Naive thymus-derived CD4-positive, alpha-beta T cell (primary cell): ENCODE results near the gene TTC31. TPM values are rescaled to one million over a fixed set of nuclear protein-coding genes. Genes with fewer than 3 reads are reported as not detected.

ENCODE experiments used
- ATAC-seq: fragments of 150-1000 bp; cut with Tn5 transposase; 2 replicates; pipeline ENCODE4 v1.10.0; 2021; ENCODE audit warnings: mild to moderate bottlenecking, moderate library complexity
- CTCF ChIA-PET: fragments of 350-600 bp; sonication (Branson Sonifier 250); formaldehyde crosslinking; loops from one replicate; lab custom pipeline; 2021; ENCODE audit warnings: antibody characterized with exemption; lab: Charles Lee
- POLR2A ChIA-PET: fragments of 350-600 bp; sonication (Branson Sonifier 250); formaldehyde crosslinking; loops from one replicate; lab custom pipeline; 2021; ENCODE audit warnings: antibody characterized with exemption, inconsistent platforms; lab: Charles Lee
- DNase-seq, 9 donors: peaks; one replicate each; pipeline versions ENCODE4 v3.0.0 to v3.0.0-alpha.2; 2020 to 2022; ENCODE audit warnings: mixed read lengths in 1 of 9
- H3K27ac ChIP-seq: one replicate; pipeline ENCODE4 v1.7.0; 2013; ENCODE audit warnings: mild to moderate bottlenecking, low read depth, low read length, moderate library complexity
- H3K27me3 ChIP-seq, 2 donors: one replicate each; pipeline ENCODE4 v1.7.0; 2013; ENCODE audit warnings: low read length in 2 of 2, mild to moderate bottlenecking in 2 of 2, moderate library complexity in 2 of 2; ENCODE audit not compliant: control insufficient read depth in 2 of 2, insufficient read depth in 2 of 2
- H3K36me3 ChIP-seq, 3 experiments: 1 replicate in 2 of 3; 2 replicates in 1 of 3; pipeline ENCODE4 v1.7.0; 2013; ENCODE audit warnings: low read length in 3 of 3, mild to moderate bottlenecking in 3 of 3, moderate library complexity in 1 of 3; ENCODE audit not compliant: insufficient read depth in 3 of 3, control insufficient read depth in 2 of 3
- H3K4me1 ChIP-seq, 2 donors: one replicate each; pipeline ENCODE4 v1.7.0; 2013; ENCODE audit warnings: low read length in 2 of 2, mild to moderate bottlenecking in 2 of 2, moderate library complexity in 1 of 2; ENCODE audit not compliant: control insufficient read depth in 2 of 2, insufficient read depth in 2 of 2
- H3K4me3 ChIP-seq: 2 replicates; pipeline ENCODE4 v1.7.0; 2013; ENCODE audit warnings: mild to moderate bottlenecking, low read length
- H3K9me3 ChIP-seq, 3 experiments: 1 replicate in 2 of 3; 2 replicates in 1 of 3; pipeline ENCODE4 v1.7.0; 2013; ENCODE audit warnings: low read length in 3 of 3; ENCODE audit not compliant: control insufficient read depth in 2 of 3
- H3K27ac Mint-ChIP-seq, 9 donors: one replicate each; pipeline ENCODE4 v1.8.0; 2020 to 2022; ENCODE audit warnings: mixed read lengths in 9 of 9, mild to moderate bottlenecking in 8 of 9, moderate library complexity in 5 of 9, inconsistent platforms in 2 of 9
- H3K27me3 Mint-ChIP-seq, 5 donors: one replicate each; pipeline ENCODE4 v1.8.0; 2021 to 2022; ENCODE audit warnings: mixed read lengths in 5 of 5, mild to moderate bottlenecking in 1 of 5
- H3K36me3 Mint-ChIP-seq, 5 donors: one replicate each; pipeline ENCODE4 v1.8.0; 2020 to 2022; ENCODE audit warnings: mixed read lengths in 5 of 5, mild to moderate bottlenecking in 3 of 5, inconsistent platforms in 1 of 5
- H3K4me1 Mint-ChIP-seq, 7 donors: one replicate each; pipeline ENCODE4 v1.8.0; 2020 to 2022; ENCODE audit warnings: mixed read lengths in 7 of 7, mild to moderate bottlenecking in 3 of 7, inconsistent platforms in 1 of 7
- H3K4me3 Mint-ChIP-seq, 10 donors: one replicate each; pipeline ENCODE4 v1.8.0; 2020 to 2022; ENCODE audit warnings: mild to moderate bottlenecking in 10 of 10, mixed read lengths in 10 of 10, moderate library complexity in 6 of 10, inconsistent platforms in 2 of 10
- H3K9me3 Mint-ChIP-seq, 11 donors: one replicate each; pipeline ENCODE4 v1.8.0; 2020 to 2022; ENCODE audit warnings: mixed read lengths in 11 of 11, mild to moderate bottlenecking in 4 of 11, inconsistent platforms in 1 of 11, moderate library complexity in 1 of 11
- intact Hi-C, 2 donors: fragments of 100-400 bp; cut with micrococcal nuclease; formaldehyde crosslinking; loops; one replicate each; pipeline ENCODE4 v1.15.1; 2023
- polyA plus RNA-seq, 2 donors: library from polyadenylated mRNA; unstranded; fragments of 300-500 nt; fragmentation: Illumina TruSeq; gene quantifications; one replicate each; pipeline ENCODE4 v1.2.3, GENCODE V29; 2021
- total RNA-seq, 6 experiments: library from RNA in 5 of 6; stranded (reverse) in 5 of 6; gene quantifications; 1 replicate in 5 of 6; 2 replicates in 1 of 6; pipeline ENCODE4 v1.2.3 and lab custom pipeline; 2021 to 2026

The TTC31 gene
- total and polyA plus RNA-seq, 7 experiments from 2014 or later, result 19.8 to 50.4 (median 35.9) TPM

DNA sequence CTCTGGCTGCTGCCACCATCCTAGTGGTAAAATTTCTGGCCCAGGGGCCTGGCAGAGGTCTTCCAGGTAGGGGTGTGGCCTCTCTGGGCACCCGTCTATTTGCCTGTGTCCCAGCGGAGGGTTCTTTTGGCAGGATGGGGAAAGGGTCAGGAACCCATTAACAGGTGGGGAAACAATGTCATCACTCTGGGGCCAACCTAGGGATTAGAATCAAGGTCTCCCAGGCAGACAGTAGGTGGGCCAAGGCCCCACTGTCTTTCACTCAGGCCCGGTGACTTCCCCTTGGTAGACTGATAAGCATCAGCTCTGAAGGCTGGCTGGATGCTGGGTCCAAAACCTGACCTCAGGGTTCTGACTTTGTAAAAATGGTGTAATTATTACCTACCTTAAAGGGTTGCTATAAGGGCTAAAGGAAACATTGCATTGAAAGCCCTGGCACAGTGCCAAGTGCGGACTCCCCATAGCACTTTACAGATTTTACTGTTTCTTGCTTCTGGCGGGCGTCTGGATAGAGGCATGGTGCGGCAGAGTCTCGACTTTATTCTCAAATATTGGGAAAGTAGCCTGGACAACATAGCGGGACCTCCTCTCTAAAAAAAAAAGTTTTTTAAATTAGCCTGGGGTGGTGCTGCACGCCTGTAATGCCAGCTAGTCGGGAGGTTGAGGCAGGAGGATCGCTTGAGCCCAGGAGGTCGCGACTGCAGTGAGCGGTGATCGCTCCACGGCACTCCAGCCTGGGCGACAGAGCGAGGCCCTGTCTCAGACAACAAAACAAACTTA is 14.3 kb downstream of the TTC31 start:
- peak overlapping the region; percentile 61 for H3K4me3 ChIP-seq
- H3K9me3 Mint-ChIP-seq, result no peaks in the 10 kb centered on the region
- H3K4me1 Mint-ChIP-seq, result peaks cover 16 to 30% (median 22%) of the 10 kb centered on the region in 7 donors
- H3K27ac ChIP-seq, result no peak overlapping the region
- H3K27ac Mint-ChIP-seq, result peak overlapping the region in 2 of 9 donors; percentile 13 to 59
- ATAC-seq (no peak), DNase-seq (no peak)
- H3K27me3 Mint-ChIP-seq, result peaks cover 33 to 46% (median 35%) of the 10 kb centered on the region in 5 donors
- ChIA-PET POLR2A (interaction anchor here (0.6 to 1.2 kb wide), 4 partner anchors 10 to 156 kb away, joined by 3 to 4 read pairs (median 3); partner anchors contain the start of genes HTRA2, PCGF1 and WBP1), CTCF (no interaction called here)
- H3K36me3 Mint-ChIP-seq, result peaks cover 4 to 25% (median 11%) of the 10 kb centered on the region in 5 donors
- H3K9me3 ChIP-seq, result no peaks in the 10 kb centered on the region
- intact Hi-C loops, result no loop called here
- H3K27me3 ChIP-seq, result peaks cover 0 to 26% of the 10 kb centered on the region in 2 donors
- peaks cover 0 to 23% (median 0%) of the 10 kb centered on the region in 3 experiments for H3K36me3 ChIP-seq
- peak overlapping the region; percentile 63 to 97 (median 86) for H3K4me3 Mint-ChIP-seq
- H3K4me1 ChIP-seq, result peaks cover 8 to 21% of the 10 kb centered on the region in 2 donors

- DNase-seq (peak in 1 of 9 donors; percentile 40), ATAC-seq (peak; percentile 41)
- intact Hi-C loops, result loop anchor here in 1 of 2 donors (1.0 to 2.0 kb wide), 3 partner anchors 9 to 31 kb away; partner anchors contain the start of genes AUP1, HTRA2, PCGF1 and TLX2
- no peaks in the 10 kb centered on the region for H3K9me3 ChIP-seq
- ChIA-PET POLR2A (interaction anchor here (0.6 to 1.2 kb wide), 3 partner anchors 9 to 155 kb away, joined by 3 to 4 read pairs (median 3); partner anchors contain the start of genes PCGF1 and WBP1), CTCF (no interaction called here)
- Mint-ChIP-seq H3K9me3 (no peaks in the 10 kb centered on the region), H3K4me3 (peak overlapping the region; percentile 63 to 97 (median 86)), H3K27ac (peak overlapping the region in 5 of 9 donors; percentile 3 to 85 (median 40)), H3K4me1 (peaks cover 19 to 38% (median 30%) of the 10 kb centered on the region in 7 donors), H3K36me3 (peaks cover 4 to 20% (median 11%) of the 10 kb centered on the region in 5 donors), H3K27me3 (peaks cover 39 to 53% (median 42%) of the 10 kb centered on the region in 5 donors)
- H3K36me3 ChIP-seq, result peaks cover 0 to 16% (median 0%) of the 10 kb centered on the region in 3 experiments
- H3K27me3 ChIP-seq, result peaks cover 4 to 33% of the 10 kb centered on the region in 2 donors
- peak overlapping the region; percentile 61 for H3K4me3 ChIP-seq
- H3K4me1 ChIP-seq, result peaks cover 8 to 29% of the 10 kb centered on the region in 2 donors
- H3K27ac ChIP-seq, result no peak overlapping the region
Observed at GRCh38 chr2:74497777-74498499, 15.1 kb downstream of the TTC31 start.

GRCh38 chr2:74498500-74499266 is 15.8 kb downstream of the TTC31 start:
- H3K4me3 Mint-ChIP-seq, result peak overlapping the region; percentile 63 to 97 (median 86)
- peaks cover 20 to 45% (median 37%) of the 10 kb centered on the region in 7 donors for H3K4me1 Mint-ChIP-seq
- ATAC-seq, result peak; percentile 52
- intact Hi-C loops, result loop anchor here in 1 of 2 donors (1.0 to 2.0 kb wide), 3 partner anchors 9 to 31 kb away; partner anchors contain the start of genes AUP1, HTRA2, PCGF1 and TLX2
- H3K36me3 Mint-ChIP-seq, result peaks cover 2 to 12% (median 8%) of the 10 kb centered on the region in 5 donors
- H3K27me3 Mint-ChIP-seq, result peaks cover 39 to 58% (median 47%) of the 10 kb centered on the region in 5 donors
- H3K27ac ChIP-seq, result no peak overlapping the region
- peaks cover 13 to 35% of the 10 kb centered on the region in 2 donors for H3K4me1 ChIP-seq
- ChIA-PET CTCF (no interaction called here), POLR2A (interaction anchor here (1.1 to 1.4 kb wide), 2 partner anchors 9 to 40 kb away, joined by 3 to 4 read pairs; partner anchors contain the start of genes PCGF1 and WBP1)
- DNase-seq, result peak in 2 of 9 donors; percentile 29 to 37
- H3K9me3 ChIP-seq, result no peaks in the 10 kb centered on the region
- H3K27ac Mint-ChIP-seq, result peak overlapping the region in 4 of 9 donors; percentile 3 to 85 (median 33)
- H3K4me3 ChIP-seq, result peak overlapping the region; percentile 61
- H3K27me3 ChIP-seq, result peaks cover 4 to 33% of the 10 kb centered on the region in 2 donors
- H3K36me3 ChIP-seq, result peaks cover 0 to 8% (median 0%) of the 10 kb centered on the region in 3 experiments
- no peaks in the 10 kb centered on the region for H3K9me3 Mint-ChIP-seq

GRCh38 chr2:74499267-74499939 is 16.5 kb downstream of the TTC31 start, which contains the start of gene LBX2:
Gene LBX2 (minus strand): TSS chr2:74499603. CDS start chr2:74499537, 66 bp downstream.
- Mint-ChIP-seq H3K4me3 (peak within 1 kb of the TSS; percentile 63 to 97 (median 86)), H3K27ac (peak within 1 kb of the TSS in 4 of 9 donors; percentile 3 to 85 (median 33))
- H3K27me3 ChIP-seq, result peaks cover 4 to 34% of the 10 kb centered on the region in 2 donors

DNA sequence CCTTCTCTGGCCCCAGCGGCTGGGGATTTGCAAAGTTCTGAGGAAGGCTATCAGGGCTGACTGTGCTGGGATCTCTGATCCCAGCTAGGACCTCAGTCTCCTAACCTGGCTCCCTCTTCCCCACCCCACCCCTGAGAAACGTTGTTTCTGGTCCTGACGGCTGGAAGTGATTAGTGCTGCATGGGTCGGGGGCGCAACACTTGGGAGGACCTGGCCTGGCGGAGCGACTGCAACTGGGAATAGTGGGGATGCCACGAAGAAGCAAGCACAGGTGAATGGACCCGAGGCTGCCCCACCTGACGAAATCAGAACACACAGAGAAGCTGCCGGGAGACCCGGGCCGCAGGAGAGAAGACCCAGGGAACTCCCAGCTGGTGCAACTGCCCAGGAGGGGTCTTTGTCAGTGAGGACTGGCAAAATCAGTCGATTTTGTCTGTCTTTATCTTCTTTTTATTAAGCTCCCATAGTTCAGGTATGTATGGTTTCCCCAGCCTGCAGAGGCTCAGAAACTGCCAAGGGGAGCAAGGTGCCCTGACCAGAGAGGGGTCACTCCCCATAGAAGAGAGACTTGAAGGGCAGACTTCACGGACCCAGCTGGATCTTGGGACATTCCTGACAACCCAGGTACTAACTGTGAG is 17.2 kb downstream of the TTC31 start:
- DNase-seq (no peak), ATAC-seq (no peak)
- peaks cover 53 to 69% (median 58%) of the 10 kb centered on the region in 5 donors for H3K27me3 Mint-ChIP-seq
- CTCF ChIA-PET, result no interaction called here
- peak overlapping the region in 8 of 10 donors; percentile 10 to 50 (median 22) for H3K4me3 Mint-ChIP-seq
- POLR2A ChIA-PET, result interaction anchor here (1.0 to 1.8 kb wide), 5 partner anchors 7 to 45 kb away, joined by 3 to 5 read pairs (median 3); partner anchors contain the start of genes AUP1, HTRA2, INO80B and MRPL53
- peaks cover 4 to 38% of the 10 kb centered on the region in 2 donors for H3K27me3 ChIP-seq
- H3K27ac ChIP-seq, result no peak overlapping the region
- H3K27ac Mint-ChIP-seq, result no peak overlapping the region
- H3K4me1 Mint-ChIP-seq, result peaks cover 30 to 59% (median 50%) of the 10 kb centered on the region in 7 donors
- intact Hi-C loops, result loop anchor here in 1 of 2 donors (2.0 to 10.0 kb wide), 2 partner anchors 15 to 155 kb away; partner anchors contain the start of genes SEMA4F and TLX2
- H3K36me3 Mint-ChIP-seq, result peaks cover 9 to 19% (median 12%) of the 10 kb centered on the region in 5 donors
- peaks cover 13 to 35% of the 10 kb centered on the region in 2 donors for H3K4me1 ChIP-seq
- H3K9me3 Mint-ChIP-seq, result peaks cover 0 to 2% (median 0%) of the 10 kb centered on the region in 11 donors
- peaks cover 0 to 7% (median 0%) of the 10 kb centered on the region in 3 experiments for H3K36me3 ChIP-seq
- H3K9me3 ChIP-seq, result no peaks in the 10 kb centered on the region
- H3K4me3 ChIP-seq, result no peak overlapping the region

More at GRCh38 chr2:74499267-74499939, 16.5 kb downstream of the TTC31 start, which contains the start of gene LBX2:
- Histone ChIP-seq H3K9me3 (no peaks in the 10 kb centered on the region), H3K4me3 (peak within 1 kb of the TSS; percentile 61), H3K27ac (no peak within 1 kb of the TSS), H3K36me3 (peaks cover 0 to under 1% (median 0%) of the 10 kb centered on the region in 3 experiments), H3K4me1 (peaks cover 13 to 35% of the 10 kb centered on the region in 2 donors)
- ATAC-seq, result peak; percentile 17
- CTCF ChIA-PET, result no interaction called here
- POLR2A ChIA-PET, result interaction anchor here (1.0 to 1.6 kb wide), 3 partner anchors 8 to 44 kb away, joined by 3 read pairs; partner anchors contain the start of genes INO80B, MRPL53 and PCGF1
- Mint-ChIP-seq H3K27me3 (peaks cover 46 to 65% (median 52%) of the 10 kb centered on the region in 5 donors), H3K9me3 (no peaks in the 10 kb centered on the region), H3K4me1 (peaks cover 24 to 52% (median 44%) of the 10 kb centered on the region in 7 donors), H3K36me3 (peaks cover 2 to 13% (median 6%) of the 10 kb centered on the region in 5 donors)
- peak in 1 of 9 donors; percentile 45 for DNase-seq
- intact Hi-C loops, result loop anchor here in 1 of 2 donors (2.0 kb wide), 1 partner anchor 15 kb away; the partner anchor contains the start of gene TLX2
